ENCODE data around the gene CREBL2.
"Not testable (repeated sequence)": the region's sequence is repeated elsewhere in the genome, so short reads cannot be mapped to it uniquely, and the experiment has no call there.

CREBL2 gene

DNA sequence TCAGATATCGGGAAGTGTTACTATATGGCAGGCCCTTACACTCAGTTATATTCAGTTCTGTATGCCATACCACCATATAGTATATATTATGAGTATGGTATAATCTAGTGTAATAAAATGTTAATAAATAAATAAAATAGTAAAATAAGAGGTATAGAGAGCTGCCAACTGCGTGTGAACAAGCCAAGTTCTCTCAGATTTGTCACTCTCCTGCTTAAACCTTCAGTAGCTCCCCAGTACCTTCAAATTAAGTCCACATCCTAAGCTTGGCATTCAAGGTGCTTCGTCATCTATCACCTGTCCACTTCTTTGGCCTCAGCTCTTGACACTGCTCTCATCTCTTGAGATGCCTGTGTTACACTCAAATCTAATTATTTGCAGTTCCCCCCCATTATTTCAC is 12.8 kb upstream of the CREBL2 start:
- no peak for DNase-seq (ENCODE audit: low spot score)

- no peak for DNase-seq (ENCODE audit: low spot score)
Measured at GRCh38 chr12:12599750-12600643, 11.7 kb upstream of the CREBL2 start.

DNA sequence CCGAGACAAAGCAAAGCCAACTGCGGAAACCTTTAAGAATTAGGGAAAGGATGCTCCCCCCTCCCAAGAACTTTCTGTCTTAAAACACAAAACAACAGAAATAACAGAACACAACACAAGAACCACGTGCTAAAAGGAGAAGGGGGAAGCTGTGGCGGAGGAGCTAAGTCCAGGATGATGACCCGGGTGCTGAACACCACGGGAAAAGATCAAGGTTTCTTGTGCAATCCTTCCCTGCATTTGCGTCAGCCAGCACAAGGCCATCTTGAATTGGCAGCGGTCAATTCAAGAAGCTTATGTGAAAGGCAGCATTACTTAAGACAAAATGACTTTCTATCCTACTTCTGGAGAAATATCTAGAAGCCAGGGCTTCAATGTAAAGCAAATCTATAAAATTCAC is 11.0 kb upstream of the CREBL2 start:
- DNase-seq (ENCODE audit: low spot score): no peak

GRCh38 chr12:12604740-12605139 is 6.9 kb upstream of the CREBL2 start:
- no peak for DNase-seq (ENCODE audit: low spot score)

DNA sequence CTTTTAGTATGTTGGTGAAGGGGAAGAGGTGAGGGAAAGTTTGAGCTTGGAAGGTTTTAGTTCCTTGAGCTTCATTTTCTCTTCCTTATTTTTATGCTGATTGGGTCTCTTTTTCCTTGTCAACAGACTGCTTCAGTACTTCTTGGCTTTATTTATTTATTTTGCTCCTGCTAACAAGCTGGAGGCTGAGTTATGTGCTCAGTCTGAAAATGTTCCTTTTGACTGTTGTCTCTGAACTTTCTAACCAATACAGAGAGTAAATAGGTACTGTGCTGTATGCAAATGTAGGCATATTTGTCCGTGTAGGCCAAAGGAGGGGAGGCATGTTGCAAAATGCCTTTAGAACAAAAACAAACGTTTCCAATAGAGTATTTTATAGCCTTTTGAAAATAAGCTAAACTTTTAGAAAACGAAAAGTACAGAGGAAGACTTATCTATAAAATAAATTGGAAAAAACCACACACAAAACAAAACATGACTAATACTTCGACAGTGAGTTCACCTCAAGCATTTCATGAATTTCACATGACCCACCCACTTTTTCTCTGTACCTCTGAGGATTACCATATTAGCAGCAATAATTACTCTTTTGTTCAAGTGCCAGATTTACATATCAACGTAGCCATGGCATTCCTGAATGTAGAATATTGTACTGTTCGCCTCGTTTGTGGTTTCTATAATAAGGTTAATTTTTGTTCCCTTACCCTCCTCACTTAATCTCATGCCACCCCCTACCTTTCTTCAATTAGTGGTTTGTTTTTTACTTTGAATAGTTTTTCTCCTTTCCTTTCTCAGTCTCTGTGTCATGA is 4.7 kb upstream of the CREBL2 start:
- no peak for DNase-seq (ENCODE audit: low spot score)

DNA sequence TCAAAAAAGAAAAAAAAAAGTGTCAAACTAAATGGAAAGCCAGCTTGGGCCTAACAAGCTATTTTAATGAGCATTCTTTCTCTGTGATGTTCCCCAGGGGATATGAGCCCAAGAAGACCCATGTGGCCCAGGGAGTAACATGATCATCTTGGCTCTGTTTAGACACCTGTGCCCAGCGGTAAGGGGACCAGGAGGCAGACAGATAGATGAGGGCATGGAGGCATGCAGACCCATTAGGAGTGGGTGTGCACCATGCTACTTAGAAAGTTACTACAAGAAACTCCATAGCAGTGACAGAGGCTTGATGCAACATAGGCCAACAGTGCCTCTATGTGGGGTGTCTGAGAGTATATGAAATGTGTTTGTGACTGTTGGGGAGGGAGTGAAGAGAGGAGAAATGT is 3.1 kb upstream of the CREBL2 start:
- DNase-seq (ENCODE audit: low spot score): no peak

- no peak for DNase-seq (ENCODE audit: low spot score)
Measured at GRCh38 chr12:12609692-12610091, 2.0 kb upstream of the CREBL2 start.

DNA sequence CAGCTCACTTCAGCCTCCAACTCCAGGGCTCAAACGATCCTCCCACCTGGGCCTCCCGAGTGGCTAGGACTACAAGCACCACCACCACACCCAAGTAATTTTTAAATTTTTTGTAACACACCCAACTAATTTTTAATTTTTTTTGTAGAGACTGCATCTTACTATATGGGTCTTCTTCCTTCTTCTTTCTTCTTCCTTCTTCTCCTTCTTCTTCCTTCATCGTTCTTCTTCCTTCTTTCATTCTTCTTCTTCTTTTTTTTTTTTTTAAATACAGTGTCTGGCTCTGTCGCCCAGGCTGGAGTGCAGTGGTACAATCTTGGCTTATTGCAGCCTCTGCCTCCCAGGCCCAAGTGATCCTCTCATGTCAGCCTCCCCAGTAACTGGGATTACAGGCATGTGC is 965 bp upstream of the CREBL2 start:
- no peak for DNase-seq (ENCODE audit: low spot score)

- DNase-seq (ENCODE audit: low spot score): peak; percentile 27
Measured at GRCh38 chr12:12612358-12612757, 682 bp downstream of the CREBL2 start.

- DNase-seq (ENCODE audit: low spot score): no peak
Measured at GRCh38 chr12:12613344-12613743, 1.7 kb downstream of the CREBL2 start.

DNA sequence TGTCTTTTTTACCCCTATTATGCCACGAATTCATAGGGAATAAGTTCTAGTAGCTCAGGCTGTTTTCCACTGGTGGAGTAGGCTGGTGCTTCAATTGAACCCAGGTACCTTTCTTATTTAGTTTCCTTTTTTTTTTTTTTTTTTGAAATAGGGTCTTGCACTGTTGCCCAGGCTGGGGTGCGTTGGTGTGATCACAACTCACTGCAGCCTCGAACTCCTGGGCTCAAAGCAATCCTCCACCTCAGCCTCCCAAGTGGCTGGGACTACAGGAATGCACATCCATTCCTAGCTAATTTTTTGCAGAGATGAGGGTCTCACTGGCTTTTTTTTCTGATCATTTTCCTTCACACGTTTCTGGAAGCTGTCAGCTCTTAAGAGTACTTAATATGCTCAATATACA is 2.7 kb downstream of the CREBL2 start:
- no peak for DNase-seq (ENCODE audit: low spot score)

GRCh38 chr12:12616512-12617310 is 5.0 kb downstream of the CREBL2 start:
- DNase-seq (ENCODE audit: low spot score): no peak

- DNase-seq (ENCODE audit: low spot score): not testable (repeated sequence)
Measured at GRCh38 chr12:12618064-12618463, 6.4 kb downstream of the CREBL2 start.

GRCh38 chr12:12620730-12621315 is 9.1 kb downstream of the CREBL2 start:
- no peak for DNase-seq (ENCODE audit: low spot score)

GRCh38 chr12:12622418-12622817 is 10.7 kb downstream of the CREBL2 start:
- no peak for DNase-seq (ENCODE audit: low spot score)

DNA sequence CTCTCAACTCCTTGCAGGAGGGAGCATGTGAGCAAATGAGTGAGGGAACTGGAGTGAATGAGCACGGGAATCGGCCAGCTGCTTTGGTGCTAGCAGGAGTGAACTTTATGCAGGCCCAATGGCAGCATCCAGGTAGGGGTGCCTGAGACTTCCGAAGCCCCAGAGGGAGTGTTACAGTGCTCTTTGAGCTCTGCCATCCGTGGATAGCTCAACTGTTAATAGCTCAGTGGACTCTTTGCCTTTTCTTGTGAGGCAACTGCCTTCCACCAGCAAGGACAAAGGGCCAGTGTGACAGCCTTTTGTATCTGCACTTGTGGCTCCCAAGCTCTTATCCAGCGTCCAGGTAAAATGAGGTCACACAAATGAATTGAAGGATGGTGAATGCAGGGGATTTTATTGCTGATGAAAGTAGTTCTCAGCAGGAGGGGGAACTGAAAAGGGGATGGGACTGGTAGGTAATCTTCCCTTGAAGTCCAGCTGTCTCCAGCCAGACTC is 12.9 kb downstream of the CREBL2 start:
- no peak for DNase-seq (ENCODE audit: low spot score)

- no peak for DNase-seq (ENCODE audit: low spot score)
Measured at GRCh38 chr12:12626471-12626870, 14.8 kb downstream of the CREBL2 start.

DNA sequence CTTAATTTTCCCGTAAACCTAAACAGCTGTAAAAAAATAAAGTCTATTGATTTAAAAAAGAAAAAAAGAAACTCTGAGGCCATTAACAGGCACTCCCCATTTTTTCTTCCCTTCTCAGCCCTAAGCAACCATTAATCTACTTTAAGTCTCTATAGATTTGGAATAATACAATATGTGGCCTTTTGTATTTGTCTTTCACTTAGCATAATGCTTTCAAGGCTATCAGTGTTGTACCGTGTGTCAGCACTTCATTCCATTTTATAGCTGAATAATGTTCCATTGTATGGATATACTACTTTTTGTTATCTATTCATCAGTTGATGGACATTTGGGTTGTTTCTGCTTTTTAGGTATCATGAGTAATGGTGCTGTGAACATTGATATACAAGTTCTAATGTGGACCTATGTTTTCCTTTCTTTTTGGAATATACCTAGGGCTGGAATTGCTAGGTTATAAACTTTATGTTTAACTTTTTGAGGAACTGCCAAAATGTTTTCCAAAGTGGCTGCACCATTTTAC is 15.7 kb downstream of the CREBL2 start:
- no peak for DNase-seq (ENCODE audit: low spot score)

DNA sequence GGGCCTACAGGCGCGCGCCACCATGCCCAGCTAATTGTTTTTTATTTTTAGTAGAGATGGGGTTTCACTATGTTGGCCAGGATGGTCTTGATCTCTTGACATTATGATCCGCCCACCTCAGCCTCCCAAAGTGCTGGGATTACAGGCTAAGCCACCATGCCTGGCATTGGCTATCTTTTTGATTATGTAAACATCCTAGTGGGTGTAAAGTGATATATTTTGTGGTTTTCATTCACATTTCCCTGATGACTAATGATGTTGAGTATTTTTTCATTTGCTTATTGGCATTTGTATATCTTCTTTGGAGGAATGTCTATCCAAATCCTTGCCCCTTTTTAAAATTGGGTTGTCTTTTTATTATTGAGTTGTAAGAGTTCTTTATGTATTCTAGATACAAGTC is 16.3 kb downstream of the CREBL2 start:
- no peak for DNase-seq (ENCODE audit: low spot score)

DNA sequence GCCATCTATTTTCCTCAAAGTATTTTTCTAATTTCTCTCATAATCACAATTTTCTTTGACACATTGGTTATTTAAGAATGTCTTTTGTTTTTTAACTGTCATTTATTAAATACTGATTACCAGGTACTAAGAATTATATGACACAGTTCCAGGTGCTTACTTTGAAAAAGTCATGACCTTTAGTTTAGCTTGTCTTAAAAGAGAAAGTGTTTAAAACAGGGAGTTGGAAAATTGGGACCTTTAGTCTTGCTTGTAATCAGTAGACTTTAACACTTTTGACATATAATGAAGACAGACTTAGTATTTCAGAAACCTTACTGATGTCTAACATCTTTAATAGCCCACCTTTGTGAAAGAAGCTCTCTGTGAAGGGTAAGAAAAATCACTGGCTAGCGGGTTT is 19.2 kb downstream of the CREBL2 start:
- DNase-seq (ENCODE audit: low spot score): no peak

GRCh38 chr12:12635651-12636050 is 24.0 kb downstream of the CREBL2 start:
- DNase-seq (ENCODE audit: low spot score): no peak

GRCh38 chr12:12636641-12637040 is 25.0 kb downstream of the CREBL2 start:
- no peak for DNase-seq (ENCODE audit: low spot score)

Measured in hematopoietic multipotent progenitor cell treated with erythropoietin and hydrocortisone succinate and interleukin-3 and kit ligand, for 15 days (in vitro differentiated cells).